ENCODE measurements around the gene KCNMA1. TPM values are rescaled to one million over a fixed set of nuclear protein-coding genes. Genes with fewer than 3 reads are reported as not detected.

Gene KCNMA1
- total and polyA plus RNA-seq, 10 donors: 9.3 to 114 (median 51.5) TPM

DNA sequence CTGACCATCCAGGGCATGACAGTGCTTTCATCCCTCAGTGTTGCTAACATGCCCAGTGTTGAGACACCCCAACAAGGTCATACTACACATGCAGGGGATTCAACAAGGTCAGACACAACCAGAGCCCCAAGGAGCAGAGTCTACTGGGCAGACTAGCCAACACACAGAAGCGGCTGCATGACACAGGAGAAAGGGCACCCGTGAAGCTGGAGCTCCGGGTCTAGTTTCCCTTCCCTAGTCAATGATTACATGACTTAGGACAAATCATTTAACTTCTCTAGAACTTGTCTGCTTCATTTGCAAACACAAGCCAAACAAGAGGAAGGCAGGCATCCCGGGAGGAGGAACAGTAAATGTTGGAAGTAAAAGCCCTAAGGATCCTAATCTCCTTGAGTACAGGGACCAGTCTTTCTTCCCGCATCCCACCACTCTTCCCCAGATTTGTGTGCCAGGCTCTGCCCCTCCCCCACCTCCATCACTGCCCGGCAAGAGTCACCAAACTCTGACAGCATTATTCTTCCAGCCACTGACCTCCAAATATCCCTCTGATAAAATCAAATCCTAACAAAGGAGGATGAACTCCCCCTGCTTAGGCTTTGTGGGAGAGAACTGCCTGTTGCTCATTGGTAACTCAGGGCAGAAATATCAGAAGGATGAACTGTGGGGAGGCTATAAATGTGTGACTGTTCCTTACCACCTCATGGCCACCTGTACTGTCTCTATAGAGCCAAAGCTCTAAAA, 104.3 kb downstream of the KCNMA1 start:
- Histone ChIP-seq H3K4me3 (no peak overlapping the region), H3K27me3 (replicated peaks in 1 of 7) (peaks cover 0 to 4% (median 0%) of the 10 kb centered on the region in 7 donors), H3K27ac (peak overlapping the region in 4 of 8 donors; percentile 33 to 75 (median 62)), H3K4me1 (peaks cover 0 to 17% (median 12%) of the 10 kb centered on the region in 6 donors), H3K9me3 (no peaks in the 10 kb centered on the region), H3K36me3 (no peaks in the 10 kb centered on the region)
- 67 to 73% (median 72%) methylated on average over 6 of the region's 6 CpGs for WGBS, 5 donors
- TF ChIP-seq POLR2A (IDR thresholded peaks at IDR 0.05) (no peak), CTCF (IDR thresholded peaks at IDR 0.05 in 8 of 11, conservative IDR thresholded peaks at IDR 0.05 in 3 of 11) (no peak), POLR2AphosphoS5 (IDR thresholded peaks at IDR 0.05) (no peak)
- intact Hi-C loops (cut with DNase I; ENCODE audit: low total_unique reads): no loop called here
- DNase-seq: no peak

GRCh38 chr10:77532068-77532467, 105.5 kb downstream of the KCNMA1 start:
- H3K27me3 ChIP-seq (replicated peaks in 1 of 7): peaks cover 0 to 4% (median 0%) of the 10 kb centered on the region in 7 donors
- H3K27ac ChIP-seq: peak overlapping the region in 5 of 8 donors; percentile 14 to 75 (median 57)
- peaks cover 0 to 18% (median 12%) of the 10 kb centered on the region in 6 donors for H3K4me1 ChIP-seq
- TF ChIP-seq POLR2AphosphoS5 (IDR thresholded peaks at IDR 0.05): no peak
- TF ChIP-seq CTCF (IDR thresholded peaks at IDR 0.05 in 8 of 11, conservative IDR thresholded peaks at IDR 0.05 in 3 of 11): no peak
- TF ChIP-seq POLR2A (IDR thresholded peaks at IDR 0.05): no peak
- no peaks in the 10 kb centered on the region for H3K9me3 ChIP-seq
- H3K36me3 ChIP-seq: no peaks in the 10 kb centered on the region
- no peak for DNase-seq
- intact Hi-C loops (cut with DNase I; ENCODE audit: low total_unique reads): no loop called here
- 78 to 85% (median 83%) methylated on average over 12 of the region's 12 CpGs for WGBS, 5 donors
- H3K4me3 ChIP-seq: no peak overlapping the region

DNA sequence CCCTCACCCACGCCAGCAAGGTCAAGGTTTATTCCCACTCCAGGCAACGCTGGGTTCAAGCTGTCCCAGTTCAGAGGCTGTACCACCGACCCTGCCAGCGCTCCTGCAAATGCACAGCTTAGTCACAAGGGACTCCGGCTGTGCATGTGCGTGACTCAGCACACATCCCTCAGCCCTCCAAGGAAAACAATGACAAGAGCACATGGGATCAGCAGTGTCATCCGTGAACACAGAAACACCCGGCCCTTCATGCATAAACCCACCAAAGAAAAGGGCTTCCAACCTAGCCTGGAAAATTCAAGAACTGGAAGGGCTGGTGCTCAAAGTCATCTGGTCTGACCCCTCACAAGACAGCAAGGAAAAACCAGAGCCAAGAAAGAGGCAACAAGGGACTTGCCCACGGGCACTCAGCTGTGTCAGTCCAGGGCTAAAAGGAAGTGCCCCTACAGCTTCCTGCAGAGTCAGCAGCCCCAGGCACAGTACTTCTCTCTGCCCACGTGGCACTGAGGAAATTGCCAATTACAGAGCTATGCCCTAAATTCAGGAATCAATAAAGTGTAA, 106.1 kb downstream of the KCNMA1 start:
- Histone ChIP-seq H3K27ac (peak overlapping the region in 5 of 8 donors; percentile 14 to 75 (median 57)), H3K36me3 (no peaks in the 10 kb centered on the region), H3K27me3 (replicated peaks in 1 of 7) (peaks cover 0 to 4% (median 0%) of the 10 kb centered on the region in 7 donors), H3K9me3 (no peaks in the 10 kb centered on the region), H3K4me3 (no peak overlapping the region), H3K4me1 (peaks cover 0 to 18% (median 12%) of the 10 kb centered on the region in 6 donors)
- no peak for DNase-seq
- WGBS, 5 donors: 38 to 62% (median 46%) methylated on average over 8 to 10 of the region's 10 CpGs
- peak in 2 of 3 donors; percentile 40 to 68 for TF ChIP-seq POLR2AphosphoS5 (IDR thresholded peaks at IDR 0.05)
- TF ChIP-seq CTCF (IDR thresholded peaks at IDR 0.05 in 8 of 11, conservative IDR thresholded peaks at IDR 0.05 in 3 of 11): no peak
- intact Hi-C loops (cut with DNase I; ENCODE audit: low total_unique reads): no loop called here

GRCh38 chr10:77530011-77530410, 107.6 kb downstream of the KCNMA1 start:
- no peak for TF ChIP-seq POLR2A (IDR thresholded peaks at IDR 0.05)
- TF ChIP-seq POLR2AphosphoS5 (IDR thresholded peaks at IDR 0.05): no peak
- H3K9me3 ChIP-seq: no peaks in the 10 kb centered on the region
- no peaks in the 10 kb centered on the region for H3K36me3 ChIP-seq
- 77 to 87% (median 81%) methylated on average over 3 of the region's 3 CpGs for WGBS, 5 donors
- intact Hi-C loops (cut with DNase I; ENCODE audit: low total_unique reads): no loop called here
- H3K27ac ChIP-seq: peak overlapping the region in 4 of 8 donors; percentile 33 to 75 (median 62)
- peaks cover 0 to 18% (median 12%) of the 10 kb centered on the region in 6 donors for H3K4me1 ChIP-seq
- H3K4me3 ChIP-seq: no peak overlapping the region
- no peak for DNase-seq
- H3K27me3 ChIP-seq (replicated peaks in 1 of 7): peaks cover 0 to 4% (median 0%) of the 10 kb centered on the region in 7 donors
